GM21737 (cell line): ENCODE data around the gene RSPH3.
"Not testable (repeated sequence)": the region's sequence is repeated elsewhere in the genome, so short reads cannot be mapped to it uniquely, and the experiment has no call there.

ENCODE experiments used
- ATAC-seq: cut with Tn5 transposase; IDR thresholded peaks from one replicate; pipeline ENCODE4 v1.9.1; 2021; ENCODE audit warnings: mild to moderate bottlenecking, moderate library complexity; ENCODE audit not compliant: unreplicated experiment

The RSPH3 gene

GRCh38 chr6:159030168-159030567, 30.2 kb upstream of the RSPH3 start:
- no peak for ATAC-seq

DNA sequence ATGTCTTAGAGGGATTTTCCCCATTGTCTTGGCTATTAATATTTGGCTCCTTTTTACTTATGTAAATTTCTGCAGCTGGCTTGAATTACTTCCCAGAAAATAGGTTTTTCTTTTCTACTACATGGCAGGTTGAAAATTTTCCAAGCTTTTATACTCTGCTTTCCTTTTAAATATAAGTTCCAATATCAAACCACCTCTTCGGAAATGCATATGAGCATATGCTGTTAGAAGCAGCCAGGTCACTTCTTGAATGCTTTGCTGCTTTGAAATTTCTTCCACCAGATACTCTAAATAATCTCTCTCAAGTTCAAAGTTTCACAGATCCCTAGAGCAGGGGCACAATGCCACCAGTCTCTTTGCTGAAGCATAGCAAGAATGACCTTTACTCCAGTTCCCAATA, 25.2 kb upstream of the RSPH3 start:
- not testable (repeated sequence) for ATAC-seq

DNA sequence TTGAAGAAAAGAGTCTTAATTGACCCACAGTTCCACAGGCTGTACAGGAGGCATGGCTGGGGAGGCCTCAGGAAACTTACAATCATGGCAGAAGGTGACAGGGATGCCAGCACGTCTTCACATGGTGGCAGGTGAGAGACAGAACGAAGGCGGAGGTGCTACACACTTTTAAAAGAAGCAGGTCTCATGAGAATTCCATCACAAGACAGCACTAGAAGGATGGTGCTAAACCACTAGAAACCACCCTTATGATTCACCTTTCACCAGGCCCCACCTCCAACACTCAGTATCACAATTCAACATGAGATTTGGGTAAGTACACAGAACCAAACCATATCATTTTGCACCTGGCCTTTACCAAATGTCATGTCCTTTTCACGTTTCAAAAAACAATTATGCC, 23.9 kb upstream of the RSPH3 start:
- no peak for ATAC-seq

- ATAC-seq: no peak
Measured at GRCh38 chr6:159020011-159020410, 20.0 kb upstream of the RSPH3 start.

DNA sequence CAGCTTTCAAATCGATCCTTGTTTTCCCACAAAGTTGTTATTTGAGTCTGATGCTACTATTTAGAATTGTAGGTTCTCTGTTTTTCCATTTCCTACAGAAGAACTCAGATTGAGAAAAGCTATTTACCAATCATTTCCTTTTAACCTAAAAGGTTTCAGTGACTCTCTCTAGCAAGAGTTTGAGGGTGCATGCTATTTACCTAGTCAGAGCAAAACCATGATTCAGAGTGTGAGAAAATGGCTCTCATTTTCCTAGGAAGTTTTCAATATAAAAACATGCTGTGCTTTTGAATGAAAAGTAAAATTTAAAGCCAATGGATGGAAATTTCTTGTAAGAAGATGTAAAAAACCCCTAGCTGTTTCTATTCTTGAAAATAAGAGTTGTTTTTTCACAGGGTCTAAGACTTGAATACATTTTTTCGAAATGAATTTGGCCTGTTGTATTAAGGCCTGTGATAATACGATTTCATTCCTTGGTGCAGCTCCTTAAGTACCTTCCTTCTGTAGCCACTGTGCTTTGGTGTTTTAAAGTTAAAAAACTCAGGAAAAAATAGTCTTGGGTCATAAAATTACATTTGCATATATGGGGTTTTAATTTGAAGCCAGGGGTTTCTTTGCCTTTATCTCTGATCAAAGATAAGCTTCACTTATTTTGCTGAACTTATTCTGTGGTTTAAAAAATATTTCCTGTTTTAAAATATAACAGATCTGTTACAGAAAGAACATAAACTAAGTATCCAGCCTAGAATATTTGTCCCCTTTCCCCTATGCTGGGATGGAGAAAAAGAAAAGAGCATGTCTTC, 18.0 kb upstream of the RSPH3 start:
- ATAC-seq: no peak

GRCh38 chr6:159014406-159014805, 14.4 kb upstream of the RSPH3 start:
- ATAC-seq: no peak

- no peak for ATAC-seq
Measured at GRCh38 chr6:159013229-159013628, 13.2 kb upstream of the RSPH3 start.

GRCh38 chr6:159012201-159012600, 12.2 kb upstream of the RSPH3 start:
- no peak for ATAC-seq

- not testable (repeated sequence) for ATAC-seq
Measured at GRCh38 chr6:159010037-159010612, 10.1 kb upstream of the RSPH3 start.

- ATAC-seq: peak; percentile 60
Measured at GRCh38 chr6:159008656-159009288, 8.8 kb upstream of the RSPH3 start.

DNA sequence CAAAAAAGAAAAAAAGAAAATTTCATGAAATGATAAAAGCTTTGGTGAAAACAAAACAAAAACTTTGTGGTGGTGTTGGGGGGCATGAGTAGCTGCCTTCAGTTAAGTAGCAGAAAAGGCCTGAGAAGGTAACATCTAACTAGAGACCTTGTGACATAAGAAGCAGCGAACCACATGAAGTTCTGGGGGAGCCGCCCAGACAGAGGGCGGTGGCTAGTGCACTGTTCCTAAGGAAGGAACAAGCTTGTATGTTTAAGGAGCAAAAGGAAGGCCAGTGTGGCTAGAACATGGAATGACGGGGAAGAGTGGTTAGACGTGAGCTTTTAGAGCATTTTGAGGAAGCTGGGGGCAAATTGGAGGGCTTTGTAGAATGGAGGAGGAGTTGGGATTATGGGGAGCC, 7.5 kb upstream of the RSPH3 start:
- ATAC-seq: no peak

DNA sequence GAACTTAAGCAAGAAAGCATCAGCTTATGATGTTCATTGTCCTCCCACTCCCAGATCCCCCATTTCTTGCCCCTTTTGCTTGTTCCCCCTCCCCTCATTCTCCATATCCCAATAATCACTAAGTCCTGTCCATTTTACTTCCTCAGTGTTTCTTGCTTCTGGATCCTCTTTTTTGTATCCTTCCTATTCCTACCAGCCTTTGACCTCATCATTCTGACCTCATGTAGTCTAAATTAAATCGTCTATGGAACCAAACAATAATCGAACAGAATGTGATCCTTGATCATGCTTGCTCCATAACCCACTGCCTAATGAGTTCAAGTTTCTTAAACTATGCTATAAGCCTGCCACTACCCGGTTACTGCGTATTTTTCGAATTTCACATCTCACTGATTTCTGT, 5.4 kb upstream of the RSPH3 start:
- ATAC-seq: no peak

- no peak for ATAC-seq
Measured at GRCh38 chr6:159004592-159004991, 4.6 kb upstream of the RSPH3 start.

DNA sequence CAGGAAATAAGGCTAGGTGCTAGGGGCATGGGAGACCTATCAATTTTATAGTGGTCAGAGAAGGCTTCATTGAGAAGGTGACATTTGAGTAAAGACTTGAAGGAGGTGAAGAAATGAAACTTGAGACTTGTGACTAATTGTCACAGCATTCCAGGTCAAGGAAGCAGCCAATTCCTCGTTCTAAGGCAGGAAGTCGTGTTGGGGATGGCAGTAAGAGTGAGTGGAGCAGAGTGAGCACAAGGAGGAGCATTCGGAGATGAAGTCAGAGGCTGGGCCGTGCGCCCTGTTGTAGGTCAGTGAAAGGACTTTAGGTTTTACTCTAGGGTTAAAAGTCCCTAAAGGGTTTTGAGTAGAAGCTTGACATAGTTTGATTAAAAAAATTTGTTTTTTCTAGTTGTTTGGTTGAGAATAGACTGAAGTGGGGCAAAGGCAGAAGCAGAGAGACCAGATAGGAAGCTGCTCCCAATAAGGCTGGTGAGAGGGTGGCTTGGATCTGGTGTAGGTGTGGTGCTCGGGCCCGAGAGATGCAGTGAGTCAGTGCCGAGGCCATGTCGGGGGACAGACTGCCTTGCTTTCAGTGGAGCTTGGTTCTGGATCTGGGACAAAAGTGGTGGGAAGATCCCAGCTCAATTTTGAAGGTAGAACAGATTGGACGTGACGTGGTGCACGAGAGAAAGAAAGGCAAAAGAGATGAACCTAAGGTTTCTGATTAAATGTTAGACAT, 2.6 kb upstream of the RSPH3 start:
- ATAC-seq: no peak

DNA sequence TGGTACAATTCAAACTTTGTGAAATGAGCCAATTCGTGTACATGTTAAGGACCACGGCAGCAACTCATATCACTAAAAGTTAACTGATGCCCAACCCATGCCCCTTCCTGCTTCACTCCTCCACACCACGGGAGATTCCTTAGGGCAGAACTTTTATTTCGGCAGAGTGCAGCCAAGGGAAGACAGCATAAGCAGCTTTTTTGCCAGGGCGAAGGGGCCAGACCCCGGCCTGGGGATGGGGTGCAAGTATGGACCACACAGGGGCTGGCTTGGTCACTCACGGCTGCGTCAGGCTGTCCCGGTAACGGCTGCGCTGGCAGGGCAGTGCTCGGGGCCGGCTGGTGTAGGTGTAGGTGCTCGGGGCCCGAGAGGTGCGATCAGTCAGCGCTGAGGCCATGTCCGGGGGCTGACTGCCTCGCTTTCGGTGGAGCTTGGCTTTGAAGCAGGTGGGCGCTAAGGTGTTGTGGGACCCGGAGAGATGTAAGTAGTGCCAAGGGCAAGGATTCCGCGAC, 792 bp downstream of the RSPH3 start:
- no peak for ATAC-seq

GRCh38 chr6:158996856-158997255, 3.1 kb downstream of the RSPH3 start:
- ATAC-seq: no peak

GRCh38 chr6:158993639-158994038, 6.4 kb downstream of the RSPH3 start:
- ATAC-seq: no peak

GRCh38 chr6:158991017-158991723, 8.8 kb downstream of the RSPH3 start:
- ATAC-seq: no peak

DNA sequence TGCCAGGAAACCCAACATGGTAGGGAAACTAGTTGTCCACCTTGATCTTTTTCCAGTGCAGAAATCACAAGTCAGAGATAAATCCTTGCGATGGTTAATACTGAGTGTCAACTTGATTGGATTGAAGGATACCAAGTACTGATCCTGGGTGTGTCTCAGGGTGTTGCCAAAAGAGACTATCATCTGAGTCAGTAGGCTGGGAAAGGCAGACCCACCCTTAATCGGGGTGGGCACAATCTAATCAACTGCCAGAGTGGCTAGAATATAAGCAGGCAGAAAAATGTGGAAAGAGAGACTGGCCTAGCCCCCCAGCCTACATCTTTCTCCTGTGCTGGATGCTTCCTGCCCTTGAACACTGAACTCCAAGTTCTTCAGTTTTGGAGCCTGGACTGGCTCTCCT, 10.3 kb downstream of the RSPH3 start:
- not testable (repeated sequence) for ATAC-seq

GRCh38 chr6:158988477-158988876, 11.5 kb downstream of the RSPH3 start:
- ATAC-seq: no peak

- ATAC-seq: no peak
Measured at GRCh38 chr6:158987657-158988056, 12.3 kb downstream of the RSPH3 start.
